NCI-H69 (cell line): Measurements from ENCODE around the gene MSI2.
"Not testable (repeated sequence)": the region's sequence is repeated elsewhere in the genome, so short reads cannot be mapped to it uniquely, and the experiment has no call there.

Experiments used
- DNase-seq: peaks from one replicate; lab custom pipeline; 2025; lab: John Stamatoyannopoulos, UW

The MSI2 gene

GRCh38 chr17:57255776-57256681 is at the start of gene MSI2:
Gene MSI2 (plus strand): TSS chr17:57256523. CDS start chr17:57256743, 220 bp downstream.
- DNase-seq: peak; percentile 98

DNA sequence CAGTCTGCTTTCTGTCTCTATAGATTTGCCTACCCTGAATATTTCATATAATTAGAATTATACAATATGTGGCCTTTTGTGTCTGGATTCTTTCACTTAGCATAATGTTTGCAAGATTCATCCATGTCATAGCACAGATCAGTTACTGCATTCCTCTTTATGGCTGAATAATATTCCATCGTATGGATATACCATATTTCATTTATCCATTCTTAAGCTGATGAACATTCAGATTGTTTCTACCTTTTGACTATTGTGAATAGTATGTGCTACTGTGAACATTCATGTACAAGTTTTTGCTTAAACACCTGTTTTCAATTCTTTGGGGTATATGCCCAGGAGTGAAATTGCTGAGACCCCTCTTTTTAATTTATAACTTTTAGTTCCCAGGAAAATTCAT is 49.4 kb upstream of the MSI2 start:
- DNase-seq: no peak

GRCh38 chr17:57207396-57207795 is 48.9 kb upstream of the MSI2 start:
- peak; percentile 20 for DNase-seq

GRCh38 chr17:57210224-57210553 is 46.1 kb upstream of the MSI2 start:
- no peak for DNase-seq

DNA sequence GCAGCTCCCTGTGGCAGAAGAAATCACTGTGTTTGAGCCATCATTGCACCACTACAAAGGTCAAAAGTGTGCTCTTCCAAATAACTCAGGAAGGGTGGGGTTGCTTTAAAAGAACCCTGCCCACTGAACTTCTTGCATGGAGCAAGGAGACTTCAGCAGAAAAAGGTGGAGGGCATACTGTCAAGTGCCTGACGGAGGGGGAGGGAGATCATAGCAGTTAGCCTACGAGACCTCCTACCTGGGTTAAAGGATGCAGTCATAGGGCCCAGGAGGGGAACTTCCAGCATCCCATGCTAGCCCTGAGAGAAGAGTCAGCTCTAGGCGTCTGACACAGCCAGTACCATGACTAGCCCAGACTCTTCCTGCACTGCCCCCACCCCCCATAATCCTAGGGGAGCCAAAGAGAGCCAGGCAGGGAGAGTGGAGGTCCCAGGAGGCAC is 45.3 kb upstream of the MSI2 start:
- DNase-seq: no peak

- DNase-seq: peak; percentile 42
Measured at GRCh38 chr17:57211543-57211942, 44.8 kb upstream of the MSI2 start.

DNA sequence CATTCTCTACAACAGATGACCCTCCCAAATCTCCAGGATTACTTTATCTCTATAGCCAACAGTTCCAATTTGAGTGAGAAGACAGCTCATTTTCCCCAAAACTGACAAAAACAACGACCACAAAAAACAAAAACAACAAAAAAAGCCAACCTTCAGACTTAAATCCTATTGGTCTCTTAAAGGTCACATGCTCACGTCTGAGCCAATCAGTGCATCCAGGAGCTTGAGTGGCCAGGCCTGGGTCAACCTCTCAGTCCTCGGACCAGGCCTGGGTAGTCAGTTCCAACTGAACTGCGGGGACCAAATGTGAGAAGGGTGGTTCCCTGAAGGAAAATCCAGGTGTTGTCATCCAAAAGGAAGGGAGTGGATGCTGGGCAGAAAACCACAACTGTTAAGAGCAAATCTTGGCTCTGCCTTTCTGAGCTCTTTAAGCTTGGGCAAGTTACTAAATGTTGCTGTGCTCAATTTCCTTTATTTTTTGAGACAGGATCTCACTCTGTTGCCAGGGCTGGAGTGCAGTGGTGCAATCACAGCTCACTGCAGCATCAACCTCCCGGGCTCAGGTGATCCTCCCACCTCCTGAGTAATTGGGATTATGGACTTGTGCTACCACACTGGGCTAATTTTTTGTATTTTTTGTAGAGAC is 43.0 kb upstream of the MSI2 start:
- no peak for DNase-seq

GRCh38 chr17:57215317-57215716 is 41.0 kb upstream of the MSI2 start:
- no peak for DNase-seq

DNA sequence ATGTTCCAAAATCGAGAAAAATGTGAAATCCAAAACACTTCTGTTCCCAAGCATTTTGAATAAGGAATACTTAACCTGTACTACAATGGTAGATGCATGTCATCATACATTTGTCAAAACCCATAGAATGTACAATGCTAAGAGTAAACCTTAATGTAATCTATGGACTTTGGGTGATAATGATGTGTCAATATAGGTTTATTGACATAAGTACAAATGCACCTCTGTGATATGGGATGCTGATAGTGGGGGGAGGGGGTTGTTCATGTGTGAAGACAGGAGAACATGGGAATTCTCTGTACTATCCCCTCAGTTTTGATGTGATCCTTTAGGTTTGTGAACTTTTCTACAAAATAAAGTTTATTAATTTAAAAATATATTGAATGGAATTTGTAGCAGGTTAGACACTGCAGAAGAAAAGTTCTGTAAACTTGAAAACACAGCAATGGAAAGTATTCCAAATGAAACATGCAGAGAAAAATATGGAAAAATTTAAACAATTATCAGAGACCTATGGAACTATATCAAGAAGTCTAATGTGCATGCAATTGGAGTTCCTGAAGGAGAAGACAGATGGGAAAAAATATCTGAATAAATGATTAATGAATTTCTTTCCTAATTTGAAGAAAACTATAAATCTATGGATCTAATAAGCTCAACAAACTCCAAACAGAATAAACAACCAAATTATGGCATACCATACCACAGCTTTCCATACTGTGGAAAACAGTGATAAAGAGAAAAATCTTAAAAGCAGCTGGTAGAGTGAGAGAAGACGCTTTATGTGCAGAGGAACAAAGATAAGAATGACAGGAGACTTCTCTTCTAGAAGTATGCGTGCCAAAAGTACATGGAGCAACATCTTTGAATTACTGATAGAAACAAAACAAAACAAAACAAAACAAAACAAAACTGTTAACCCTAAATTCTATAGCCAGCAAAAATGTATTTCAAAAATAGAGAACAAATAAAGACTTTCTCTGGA is 34.7 kb upstream of the MSI2 start:
- peak; percentile 6 for DNase-seq

DNA sequence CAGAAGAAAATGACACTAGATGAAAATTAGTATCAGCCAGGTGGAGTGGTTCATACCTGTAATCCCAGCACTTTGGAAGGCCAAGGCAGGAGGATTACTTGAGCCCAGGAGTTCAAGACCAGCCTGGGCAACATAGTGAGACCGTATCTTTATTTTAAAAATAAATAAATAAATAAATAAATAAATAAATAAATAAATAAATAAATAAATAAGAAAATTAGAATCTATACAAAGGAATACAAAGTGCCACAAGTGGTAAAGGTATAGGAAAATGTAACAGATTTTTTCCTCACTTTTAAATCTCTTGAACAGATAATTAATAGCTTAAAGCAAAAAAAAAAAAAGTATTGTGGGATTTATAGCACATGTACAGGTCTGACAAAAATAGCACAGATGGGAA is 33.9 kb upstream of the MSI2 start:
- not testable (repeated sequence) for DNase-seq

DNA sequence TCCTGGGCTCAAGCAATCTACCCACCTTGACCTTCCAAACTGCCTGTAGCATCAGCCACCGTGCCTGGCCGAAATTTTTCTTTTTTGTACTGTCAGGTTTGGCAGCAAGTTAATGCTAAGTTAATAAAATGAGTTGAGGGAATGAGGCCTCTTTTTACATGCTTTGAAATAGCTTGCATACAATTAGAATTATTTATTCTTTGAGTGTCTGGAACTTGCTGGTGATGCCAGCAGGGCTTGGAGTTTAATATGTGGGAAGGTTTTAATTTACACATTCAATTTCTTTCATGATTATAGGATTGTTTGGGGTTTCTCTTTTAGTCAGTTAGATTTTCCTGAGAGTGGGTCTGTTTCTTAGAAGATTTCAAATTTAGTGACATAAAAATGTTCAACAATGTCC is 31.2 kb upstream of the MSI2 start:
- no peak for DNase-seq

- no peak for DNase-seq
Measured at GRCh38 chr17:57226793-57227192, 29.5 kb upstream of the MSI2 start.

GRCh38 chr17:57228911-57229310 is 27.4 kb upstream of the MSI2 start:
- DNase-seq: no peak

DNA sequence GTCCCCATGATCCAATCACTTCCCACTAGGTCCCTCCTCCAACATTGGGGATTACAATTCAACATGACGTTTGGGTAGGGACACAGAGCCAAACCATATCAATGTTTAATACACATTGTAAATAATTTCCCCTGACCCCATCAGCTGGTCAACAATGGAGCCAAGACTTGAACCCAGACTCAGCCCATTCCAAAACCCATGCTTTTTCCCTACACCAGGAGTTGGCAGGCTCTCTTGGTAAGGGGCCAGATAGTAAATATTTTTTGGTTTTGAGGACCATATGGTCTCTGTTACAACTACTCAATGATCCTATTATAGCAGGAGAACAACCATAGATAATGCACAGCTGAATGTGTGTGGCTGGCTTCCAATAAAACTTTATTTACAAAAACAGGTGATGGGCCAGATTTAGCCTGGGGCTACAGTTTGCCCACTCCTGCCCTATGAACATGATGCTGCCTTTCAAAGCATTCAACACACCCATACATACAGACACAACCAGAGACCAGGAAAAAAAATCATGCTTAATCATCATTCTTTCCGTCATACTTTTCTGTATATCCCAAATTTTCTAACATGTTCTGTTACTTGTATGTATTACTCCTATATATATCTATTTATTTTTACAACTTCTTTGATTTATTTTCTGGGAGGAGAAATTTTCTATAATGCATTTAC is 22.1 kb upstream of the MSI2 start:
- peak; percentile 95 for DNase-seq

GRCh38 chr17:57234739-57235092 is 21.6 kb upstream of the MSI2 start:
- DNase-seq: peak; percentile 91

GRCh38 chr17:57235124-57235523 is 21.2 kb upstream of the MSI2 start:
- DNase-seq: no peak

- peak; percentile 68 for DNase-seq
Measured at GRCh38 chr17:57236686-57237299, 19.5 kb upstream of the MSI2 start.

- DNase-seq: no peak
Measured at GRCh38 chr17:57240648-57241047, 15.7 kb upstream of the MSI2 start.

- peak; percentile 72 for DNase-seq
Measured at GRCh38 chr17:57242148-57242547, 14.2 kb upstream of the MSI2 start.

DNA sequence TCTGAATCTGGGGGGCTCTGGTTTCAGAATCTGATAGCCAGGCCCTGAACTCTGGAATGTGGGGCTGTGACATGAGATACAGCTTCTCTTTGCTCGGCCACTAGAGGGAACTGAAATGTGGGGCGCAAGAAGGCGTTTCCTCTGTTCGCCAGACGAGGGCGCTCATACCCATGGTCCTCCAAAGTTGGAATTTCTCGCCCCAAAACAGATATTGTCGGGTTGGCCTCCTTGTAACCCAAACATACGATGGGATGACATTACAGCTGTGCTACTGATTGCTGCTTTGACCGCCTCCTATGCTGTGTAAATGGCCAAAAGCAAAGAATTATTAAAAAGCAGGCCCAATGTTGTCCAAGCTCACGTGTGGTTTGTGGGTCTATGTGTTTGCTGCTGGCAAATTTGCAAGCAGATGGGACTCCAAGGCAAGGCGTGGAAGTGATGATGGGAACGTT is 13.1 kb upstream of the MSI2 start:
- DNase-seq: peak; percentile 83

DNA sequence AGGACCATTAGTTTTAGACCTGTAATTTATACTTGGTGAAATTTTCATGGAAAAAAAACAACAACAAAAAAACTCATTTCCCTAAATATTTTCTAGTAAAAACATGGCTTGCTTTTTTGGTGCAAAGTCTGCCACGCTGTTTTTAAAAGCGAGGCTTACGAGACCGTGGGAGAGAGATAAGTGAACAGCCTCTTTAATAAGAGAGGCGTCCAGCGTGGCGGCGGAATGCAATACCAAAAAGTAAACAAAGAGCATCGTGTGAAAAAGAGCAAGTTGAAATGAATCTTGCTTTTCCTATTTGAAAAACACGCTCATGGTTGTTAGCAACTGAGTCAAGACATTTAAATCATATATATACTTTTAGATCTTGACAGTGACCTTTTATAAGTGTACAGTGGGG is 10.5 kb upstream of the MSI2 start:
- DNase-seq: no peak
